HL-60 (cell line): ENCODE measurements around the gene TRAF4.

Experiments
- DNase-seq, 2 experiments: peaks; one replicate each; pipeline ENCODE4 v3.0.0-alpha.2; 2010 to 2020; ENCODE audit warnings: low read depth in 1 of 2, low spot score in 1 of 2
- H3K27ac ChIP-seq: fragments of 250-450 bp; sonication (Bioruptor Pico); replicated peaks from 2 replicates; pipeline ENCODE4 v1.5.1; 2020; ENCODE audit warnings: mild to moderate bottlenecking, moderate library complexity
- H3K27me3 ChIP-seq: fragments of 250-450 bp; sonication (Bioruptor Pico); 2 replicates; pipeline ENCODE4 v1.5.1; 2021; ENCODE audit warnings: mild to moderate bottlenecking, moderate library complexity; ENCODE audit not compliant: insufficient read depth, poor library complexity, severe bottlenecking
- H3K4me3 ChIP-seq: replicated peaks from 2 replicates; pipeline ENCODE4 v1.5.1; 2011; ENCODE audit warnings: mild to moderate bottlenecking, control low read depth, low read length; ENCODE audit not compliant: insufficient read depth
- GABPA ChIP-seq: IDR thresholded peaks from 2 replicates; pipeline ENCODE4 v1.6.1; 2012; ENCODE audit warnings: low read depth
- POLR2AphosphoS5 ChIP-seq: IDR thresholded peaks from 2 replicates; pipeline ENCODE4 v1.6.1; 2012; ENCODE audit warnings: low read depth
- SPI1 ChIP-seq: IDR thresholded peaks from 2 replicates; pipeline ENCODE4 v1.6.1; 2012; ENCODE audit warnings: low read depth, mild to moderate bottlenecking, borderline replicate concordance
- TF ChIP-seq, protein P1 (sequence below): IDR thresholded peaks from 2 replicates; pipeline ENCODE4 v1.6.1; 2012; ENCODE audit warnings: low read depth; ENCODE audit not compliant: insufficient replicate concordance
- TF ChIP-seq, protein P2 (sequence below): IDR thresholded peaks from one replicate; pipeline ENCODE4 v1.5.1; 2011; ENCODE audit warnings: low read length, control low read depth, inconsistent platforms; ENCODE audit not compliant: insufficient read depth

TRAF4 gene

DNA sequence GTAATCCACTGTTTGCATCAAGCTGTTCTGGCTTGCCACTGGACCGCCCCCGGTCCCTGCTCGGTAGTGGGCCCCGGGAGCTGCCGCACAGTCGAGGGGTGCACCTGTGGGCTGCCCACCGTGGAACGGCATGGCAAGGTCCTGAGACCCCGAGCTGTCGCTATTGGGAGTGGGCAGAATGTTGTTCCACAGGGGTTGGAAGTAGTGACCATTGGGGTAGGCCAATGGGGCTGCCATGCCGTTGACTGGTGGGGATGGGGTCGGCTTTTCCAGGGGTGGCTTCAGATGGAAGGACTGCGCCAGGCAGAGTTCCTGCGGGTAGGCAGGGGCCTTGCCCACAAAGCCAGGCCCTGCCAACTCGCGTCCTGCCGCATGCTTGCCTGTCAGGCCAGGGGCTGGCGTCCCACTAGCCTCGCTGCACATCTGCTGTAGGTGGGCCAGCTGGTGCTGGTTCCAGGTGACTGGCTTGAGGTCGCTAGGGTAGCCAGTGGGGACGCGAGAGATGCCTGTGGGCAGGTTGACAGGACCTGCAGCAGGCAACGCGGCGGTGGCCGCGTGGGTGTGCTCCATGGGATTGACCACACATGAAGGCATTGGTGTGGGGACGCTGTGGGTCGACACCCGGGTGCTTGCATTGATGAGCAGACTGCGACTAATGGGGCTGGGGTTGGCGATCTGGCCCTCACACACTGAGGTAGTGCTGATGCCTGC lies 14.8 kb downstream of the TRAF4 start:
- Histone ChIP-seq H3K27ac (no peak overlapping the region), H3K4me3 (no peak overlapping the region), H3K27me3 (no peaks in the 10 kb centered on the region)
- no peak for DNase-seq
- TF ChIP-seq POLR2AphosphoS5 (no peak), SPI1 (no peak), GABPA (no peak)
- TF ChIP-seq, protein P1, sequence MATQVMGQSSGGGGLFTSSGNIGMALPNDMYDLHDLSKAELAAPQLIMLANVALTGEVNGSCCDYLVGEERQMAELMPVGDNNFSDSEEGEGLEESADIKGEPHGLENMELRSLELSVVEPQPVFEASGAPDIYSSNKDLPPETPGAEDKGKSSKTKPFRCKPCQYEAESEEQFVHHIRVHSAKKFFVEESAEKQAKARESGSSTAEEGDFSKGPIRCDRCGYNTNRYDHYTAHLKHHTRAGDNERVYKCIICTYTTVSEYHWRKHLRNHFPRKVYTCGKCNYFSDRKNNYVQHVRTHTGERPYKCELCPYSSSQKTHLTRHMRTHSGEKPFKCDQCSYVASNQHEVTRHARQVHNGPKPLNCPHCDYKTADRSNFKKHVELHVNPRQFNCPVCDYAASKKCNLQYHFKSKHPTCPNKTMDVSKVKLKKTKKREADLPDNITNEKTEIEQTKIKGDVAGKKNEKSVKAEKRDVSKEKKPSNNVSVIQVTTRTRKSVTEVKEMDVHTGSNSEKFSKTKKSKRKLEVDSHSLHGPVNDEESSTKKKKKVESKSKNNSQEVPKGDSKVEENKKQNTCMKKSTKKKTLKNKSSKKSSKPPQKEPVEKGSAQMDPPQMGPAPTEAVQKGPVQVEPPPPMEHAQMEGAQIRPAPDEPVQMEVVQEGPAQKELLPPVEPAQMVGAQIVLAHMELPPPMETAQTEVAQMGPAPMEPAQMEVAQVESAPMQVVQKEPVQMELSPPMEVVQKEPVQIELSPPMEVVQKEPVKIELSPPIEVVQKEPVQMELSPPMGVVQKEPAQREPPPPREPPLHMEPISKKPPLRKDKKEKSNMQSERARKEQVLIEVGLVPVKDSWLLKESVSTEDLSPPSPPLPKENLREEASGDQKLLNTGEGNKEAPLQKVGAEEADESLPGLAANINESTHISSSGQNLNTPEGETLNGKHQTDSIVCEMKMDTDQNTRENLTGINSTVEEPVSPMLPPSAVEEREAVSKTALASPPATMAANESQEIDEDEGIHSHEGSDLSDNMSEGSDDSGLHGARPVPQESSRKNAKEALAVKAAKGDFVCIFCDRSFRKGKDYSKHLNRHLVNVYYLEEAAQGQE = no peak
- TF ChIP-seq, protein P2, sequence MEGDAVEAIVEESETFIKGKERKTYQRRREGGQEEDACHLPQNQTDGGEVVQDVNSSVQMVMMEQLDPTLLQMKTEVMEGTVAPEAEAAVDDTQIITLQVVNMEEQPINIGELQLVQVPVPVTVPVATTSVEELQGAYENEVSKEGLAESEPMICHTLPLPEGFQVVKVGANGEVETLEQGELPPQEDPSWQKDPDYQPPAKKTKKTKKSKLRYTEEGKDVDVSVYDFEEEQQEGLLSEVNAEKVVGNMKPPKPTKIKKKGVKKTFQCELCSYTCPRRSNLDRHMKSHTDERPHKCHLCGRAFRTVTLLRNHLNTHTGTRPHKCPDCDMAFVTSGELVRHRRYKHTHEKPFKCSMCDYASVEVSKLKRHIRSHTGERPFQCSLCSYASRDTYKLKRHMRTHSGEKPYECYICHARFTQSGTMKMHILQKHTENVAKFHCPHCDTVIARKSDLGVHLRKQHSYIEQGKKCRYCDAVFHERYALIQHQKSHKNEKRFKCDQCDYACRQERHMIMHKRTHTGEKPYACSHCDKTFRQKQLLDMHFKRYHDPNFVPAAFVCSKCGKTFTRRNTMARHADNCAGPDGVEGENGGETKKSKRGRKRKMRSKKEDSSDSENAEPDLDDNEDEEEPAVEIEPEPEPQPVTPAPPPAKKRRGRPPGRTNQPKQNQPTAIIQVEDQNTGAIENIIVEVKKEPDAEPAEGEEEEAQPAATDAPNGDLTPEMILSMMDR = no peak

DNA sequence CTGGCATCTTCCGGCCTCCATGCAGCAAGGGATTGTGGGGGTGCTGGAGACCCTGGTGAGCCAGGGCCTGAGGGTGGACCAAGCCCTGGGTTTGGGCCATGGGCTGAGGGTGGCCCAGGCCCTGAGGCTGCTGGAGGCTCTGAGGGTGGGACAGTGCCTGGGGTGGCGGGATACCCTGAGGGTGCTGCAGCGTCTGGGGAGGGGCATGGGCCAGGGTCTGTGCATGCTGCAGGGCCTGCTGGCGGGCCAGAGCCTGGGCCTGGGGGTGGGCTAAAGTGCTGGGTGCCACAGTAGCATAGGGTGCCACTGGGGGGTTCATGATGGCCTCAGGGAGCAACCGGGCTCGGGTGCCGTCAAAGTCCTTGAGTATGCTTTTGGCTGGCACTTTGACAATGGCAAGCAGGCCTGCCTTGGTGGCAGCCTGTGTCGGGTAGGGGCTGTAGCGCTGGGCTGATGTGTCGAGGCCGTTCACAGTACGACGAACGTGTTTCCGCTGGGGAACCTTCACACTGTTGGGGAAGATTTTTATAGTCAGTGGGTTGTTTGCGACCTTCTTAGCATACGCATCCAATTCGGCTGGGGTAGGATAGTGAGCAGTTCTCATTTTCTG lies 15.6 kb downstream of the TRAF4 start:
- H3K27ac ChIP-seq = no peak overlapping the region

More for the DNA sequence above, 15.6 kb downstream of the TRAF4 start:
- TF ChIP-seq SPI1 = no peak
- TF ChIP-seq GABPA = no peak
- no peak for TF ChIP-seq POLR2AphosphoS5
- TF ChIP-seq, protein P2 = no peak
- TF ChIP-seq, protein P1 = no peak
- no peak for DNase-seq
- no peak overlapping the region for H3K4me3 ChIP-seq
- H3K27me3 ChIP-seq = no peaks in the 10 kb centered on the region
